D721Med (cell line): Measurements from ENCODE around the gene OPN1MW3.

Experiments
- DNase-seq: peaks from one replicate; pipeline ENCODE4 v3.0.0; 2011; ENCODE audit warnings: low spot score; ENCODE audit not compliant: insufficient read length
- FAIRE-seq: peaks from 2 replicates; lab custom pipeline; 2011; peaks lifted over from hg19 to GRCh38; lab: Jason Lieb, UNC
- CTCF ChIP-seq: IDR thresholded peaks from 2 replicates; pipeline ENCODE4 v1.5.1; 2012; ENCODE audit warnings: mild to moderate bottlenecking, control low read depth; ENCODE audit not compliant: insufficient read depth; ENCODE audit errors: missing control alignments

OPN1MW3 gene

GRCh38 chrX:154304846-154305245 is 47.5 kb downstream of the OPN1MW3 start:
- no peak for FAIRE-seq
- no peak for TF ChIP-seq CTCF
- DNase-seq, result no peak

- FAIRE-seq, result no peak
- no peak for TF ChIP-seq CTCF
- no peak for DNase-seq
Observed at GRCh38 chrX:154305541-154306205, 48.3 kb downstream of the OPN1MW3 start.

GRCh38 chrX:154307202-154307601 is 49.8 kb downstream of the OPN1MW3 start:
- TF ChIP-seq CTCF, result no peak
- FAIRE-seq, result no peak
- DNase-seq, result no peak

GRCh38 chrX:154308108-154308946 is 50.9 kb downstream of the OPN1MW3 start:
- peak; percentile 57 for TF ChIP-seq CTCF
- DNase-seq, result no peak
- peak; percentile 69 for FAIRE-seq

- no peak for FAIRE-seq
- TF ChIP-seq CTCF, result no peak
- no peak for DNase-seq
Observed at GRCh38 chrX:154309041-154309775, 51.8 kb downstream of the OPN1MW3 start.

- no peak for TF ChIP-seq CTCF
Observed at GRCh38 chrX:154310616-154311536, 53.5 kb downstream of the OPN1MW3 start.

More at GRCh38 chrX:154310616-154311536, 53.5 kb downstream of the OPN1MW3 start:
- no peak for DNase-seq
- no peak for FAIRE-seq
